ENCODE data around the gene DUSP12.

DNA sequence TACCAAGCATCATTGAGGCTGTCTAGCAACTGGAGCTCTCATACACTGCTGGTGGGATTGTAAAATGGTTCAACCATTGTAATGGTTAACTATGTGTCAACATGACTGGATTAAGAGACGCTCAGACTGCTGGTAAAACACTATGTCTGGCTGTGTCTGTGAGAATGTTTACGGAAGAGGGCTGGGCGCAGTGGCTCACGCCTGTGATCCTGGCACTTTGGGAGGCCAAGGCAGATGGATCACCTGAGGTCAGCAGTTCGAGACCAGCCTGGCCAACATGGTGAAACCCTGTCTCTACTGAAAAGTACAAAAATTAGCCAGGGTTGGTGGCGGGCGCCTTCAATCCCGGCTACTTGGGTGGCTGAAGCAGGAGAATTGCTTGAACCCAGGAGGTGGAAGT, 47.3 kb upstream of the DUSP12 start:
- no peak for TF ChIP-seq EZH2 (IDR thresholded peaks at IDR 0.05; ENCODE audit: borderline replicate concordance)
- TF ChIP-seq, protein P1, sequence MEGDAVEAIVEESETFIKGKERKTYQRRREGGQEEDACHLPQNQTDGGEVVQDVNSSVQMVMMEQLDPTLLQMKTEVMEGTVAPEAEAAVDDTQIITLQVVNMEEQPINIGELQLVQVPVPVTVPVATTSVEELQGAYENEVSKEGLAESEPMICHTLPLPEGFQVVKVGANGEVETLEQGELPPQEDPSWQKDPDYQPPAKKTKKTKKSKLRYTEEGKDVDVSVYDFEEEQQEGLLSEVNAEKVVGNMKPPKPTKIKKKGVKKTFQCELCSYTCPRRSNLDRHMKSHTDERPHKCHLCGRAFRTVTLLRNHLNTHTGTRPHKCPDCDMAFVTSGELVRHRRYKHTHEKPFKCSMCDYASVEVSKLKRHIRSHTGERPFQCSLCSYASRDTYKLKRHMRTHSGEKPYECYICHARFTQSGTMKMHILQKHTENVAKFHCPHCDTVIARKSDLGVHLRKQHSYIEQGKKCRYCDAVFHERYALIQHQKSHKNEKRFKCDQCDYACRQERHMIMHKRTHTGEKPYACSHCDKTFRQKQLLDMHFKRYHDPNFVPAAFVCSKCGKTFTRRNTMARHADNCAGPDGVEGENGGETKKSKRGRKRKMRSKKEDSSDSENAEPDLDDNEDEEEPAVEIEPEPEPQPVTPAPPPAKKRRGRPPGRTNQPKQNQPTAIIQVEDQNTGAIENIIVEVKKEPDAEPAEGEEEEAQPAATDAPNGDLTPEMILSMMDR (IDR thresholded peaks at IDR 0.05; ENCODE audit: poor library complexity) = no peak
